ENCODE data around the gene MSI2. TPM values are rescaled to one million over a fixed set of nuclear protein-coding genes. Genes with fewer than 3 reads are reported as not detected.

Gene MSI2
- total and polyA plus RNA-seq, 8 donors: 35.0 to 49.5 (median 47.5) TPM

DNA sequence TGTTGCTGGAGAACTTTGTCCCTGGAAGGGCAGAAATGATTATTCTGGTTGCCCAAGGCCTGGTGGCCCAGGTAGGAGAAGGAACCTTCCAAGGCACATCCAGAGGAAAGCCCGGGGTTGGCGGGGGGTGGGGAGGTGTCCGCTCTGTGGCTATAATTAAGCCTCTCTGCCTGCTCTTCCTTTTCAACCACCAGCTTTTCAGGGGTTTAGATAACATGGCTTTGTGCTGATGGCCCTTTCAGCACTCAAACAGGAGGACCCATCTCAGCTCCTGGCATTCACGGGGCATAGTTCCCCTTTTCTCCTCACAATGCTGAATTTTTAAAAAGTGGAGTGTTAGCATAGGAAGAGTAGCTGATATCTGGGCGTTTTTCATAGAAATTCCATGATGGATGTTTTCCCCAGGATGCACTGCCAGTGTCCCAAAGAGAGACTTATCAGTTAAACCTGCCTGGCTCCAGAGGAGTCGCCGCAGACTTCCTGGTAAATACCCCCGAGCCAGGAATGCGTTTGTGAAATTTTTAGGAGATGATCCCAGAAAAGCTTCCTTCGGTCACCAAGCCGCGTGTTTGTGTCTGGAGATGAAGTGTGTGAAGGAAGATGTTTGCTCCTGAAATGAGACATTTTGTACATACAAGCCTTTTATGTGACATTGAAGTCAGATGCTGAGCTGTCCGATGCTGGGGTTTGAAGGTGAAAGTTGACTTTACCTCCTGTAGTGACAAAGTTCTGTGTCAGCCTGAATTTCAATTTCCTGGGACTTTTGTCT lies 188.5 kb downstream of the MSI2 start:
- ATAC-seq: no peak
- H3K27me3 ChIP-seq: no peaks in the 10 kb centered on the region
- TF ChIP-seq CTCF (IDR thresholded peaks at IDR 0.05): no peak
- intact Hi-C loops (cut with DNase I): no loop called here
- DNase-seq: no peak
- no peaks in the 10 kb centered on the region for H3K9me3 ChIP-seq
- no peak overlapping the region for H3K4me3 ChIP-seq
- H3K4me1 ChIP-seq: peaks cover 0 to 26% of the 10 kb centered on the region in 2 donors
- no peak overlapping the region for H3K27ac ChIP-seq
- no peaks in the 10 kb centered on the region for H3K36me3 ChIP-seq

DNA sequence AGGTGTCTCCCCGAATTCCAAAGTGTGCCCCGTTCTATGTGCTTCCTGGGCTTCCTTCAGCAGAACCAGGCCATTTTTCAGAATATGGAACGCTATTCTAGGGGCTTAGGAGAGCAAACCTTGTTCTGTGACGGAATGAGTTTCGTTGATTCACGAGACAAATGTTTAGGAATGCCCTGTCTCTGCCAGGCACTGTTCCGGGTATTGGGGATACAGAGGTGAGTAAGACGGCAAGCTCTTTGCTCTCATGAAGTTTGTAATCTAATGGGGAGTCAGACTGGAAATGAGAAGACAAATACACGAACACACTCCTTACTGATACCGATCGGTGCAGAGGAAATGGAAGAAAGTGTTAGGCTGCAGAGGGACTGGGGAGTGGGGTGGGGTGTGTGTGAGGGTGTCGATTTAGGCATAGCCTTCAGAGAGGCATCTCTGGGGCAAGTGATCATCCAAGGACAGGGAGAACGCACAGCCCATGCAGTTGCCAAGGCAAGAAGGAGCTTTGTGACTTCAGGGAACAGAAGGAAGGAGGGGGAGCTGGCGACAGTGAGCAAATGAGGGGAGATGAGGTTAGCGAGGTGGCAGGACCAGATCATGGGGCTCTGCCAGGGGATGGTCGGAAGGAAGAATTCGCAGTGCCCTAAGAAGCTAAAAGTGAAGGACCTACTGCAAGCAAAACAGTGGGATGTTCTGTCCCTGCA lies 189.6 kb downstream of the MSI2 start:
- ATAC-seq (no peak), DNase-seq (peak in 1 of 4 donors; percentile 10)
- H3K4me3 ChIP-seq: no peak overlapping the region
- peaks cover 0 to 21% of the 10 kb centered on the region in 2 donors for H3K4me1 ChIP-seq
- intact Hi-C loops (cut with DNase I): no loop called here
- no peak for TF ChIP-seq CTCF (IDR thresholded peaks at IDR 0.05)
- H3K27me3 ChIP-seq: no peaks in the 10 kb centered on the region
- no peak overlapping the region for H3K27ac ChIP-seq
- H3K9me3 ChIP-seq: no peaks in the 10 kb centered on the region
- H3K36me3 ChIP-seq: no peaks in the 10 kb centered on the region

DNA sequence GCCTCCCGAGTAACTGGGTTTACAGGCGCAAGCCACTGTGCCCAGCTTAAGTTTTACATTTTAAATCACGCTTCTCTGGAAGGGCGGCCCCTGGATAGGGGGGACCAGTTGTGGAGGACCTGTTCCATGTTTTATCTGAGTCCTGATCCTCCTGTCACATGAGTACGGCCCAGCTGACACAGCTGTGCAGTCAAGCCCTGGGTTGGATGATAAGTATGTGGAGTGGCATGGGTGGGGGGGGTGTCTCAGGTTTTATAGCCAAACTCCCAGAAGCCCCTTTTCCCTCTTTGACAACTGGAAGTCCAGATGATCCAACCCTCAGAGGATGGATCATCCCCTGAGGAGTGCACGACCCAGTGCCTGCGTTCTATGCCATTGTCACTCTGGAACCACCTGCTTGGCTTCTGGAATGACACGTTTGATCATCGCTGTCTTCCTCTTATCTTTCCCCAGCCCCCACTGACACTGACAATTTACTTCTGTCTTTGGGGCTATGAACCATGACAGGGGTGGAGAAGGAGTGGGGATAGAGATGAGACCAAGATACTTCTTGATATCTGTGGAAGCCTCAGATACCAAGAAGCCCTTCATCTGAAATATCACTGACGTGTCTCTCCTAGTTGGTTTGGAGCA lies 191.2 kb downstream of the MSI2 start:
- TF ChIP-seq CTCF (IDR thresholded peaks at IDR 0.05): no peak
- peaks cover 0 to 12% of the 10 kb centered on the region in 2 donors for H3K4me1 ChIP-seq
- no peaks in the 10 kb centered on the region for H3K9me3 ChIP-seq
- intact Hi-C loops (cut with DNase I): no loop called here
- ATAC-seq (no peak), DNase-seq (peak in 1 of 4 donors; percentile 27)
- H3K27ac ChIP-seq: no peak overlapping the region
- no peak overlapping the region for H3K4me3 ChIP-seq
- no peaks in the 10 kb centered on the region for H3K27me3 ChIP-seq
- H3K36me3 ChIP-seq: no peaks in the 10 kb centered on the region

DNA sequence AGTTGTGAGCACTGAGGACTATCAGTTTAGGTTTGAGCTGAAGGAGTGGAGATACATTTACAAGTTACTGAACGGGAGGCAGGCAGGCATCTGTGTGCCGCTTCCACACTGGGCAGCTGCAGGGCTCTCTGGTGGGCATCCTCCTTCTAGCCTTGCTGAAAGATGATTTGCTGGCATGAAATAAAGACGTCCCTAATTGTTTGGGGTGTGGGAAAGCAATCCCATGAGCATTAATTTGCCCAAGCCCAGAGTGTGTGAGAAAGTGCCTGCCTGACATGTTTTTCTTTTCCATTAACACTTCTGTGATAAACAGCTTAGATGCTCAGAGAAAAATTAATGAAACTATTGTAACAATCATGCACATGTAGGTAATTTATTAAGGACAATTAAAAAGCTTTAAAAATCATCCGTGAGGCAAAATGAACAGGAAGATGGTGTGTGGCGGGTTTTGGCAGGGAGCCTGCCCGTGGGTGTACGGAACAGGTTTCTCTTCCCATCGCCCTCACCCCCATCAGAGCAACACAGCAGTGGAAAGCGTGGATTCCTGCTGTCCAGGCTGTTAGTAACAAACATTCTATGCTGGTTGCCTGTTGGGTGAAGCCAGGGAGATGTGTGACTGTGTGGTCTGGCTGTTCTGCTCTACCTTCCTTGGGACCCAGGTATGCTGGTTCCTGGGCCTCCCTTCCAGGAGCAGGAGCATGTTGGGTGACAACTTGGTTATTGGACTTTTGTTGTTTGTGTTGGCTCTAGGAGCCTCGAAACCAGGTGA lies 191.9 kb downstream of the MSI2 start:
- no peak overlapping the region for H3K27ac ChIP-seq
- no peak for TF ChIP-seq CTCF (IDR thresholded peaks at IDR 0.05)
- intact Hi-C loops (cut with DNase I): no loop called here
- ATAC-seq (no peak), DNase-seq (no peak)
- no peak overlapping the region for H3K4me3 ChIP-seq
- H3K27me3 ChIP-seq: no peaks in the 10 kb centered on the region
- H3K9me3 ChIP-seq: no peaks in the 10 kb centered on the region
- H3K36me3 ChIP-seq: no peaks in the 10 kb centered on the region
- peaks cover 0 to 7% of the 10 kb centered on the region in 2 donors for H3K4me1 ChIP-seq

Data from left lung (tissue), 10 donors.